HepG2 (cell line): ENCODE data around the gene KIF23. TPM values are rescaled to one million over a fixed set of nuclear protein-coding genes. Genes with fewer than 3 reads are reported as not detected.

Source experiments
- AHDC1 ChIP-seq: sonication (generic); formaldehyde crosslinking; IDR thresholded peaks from 2 replicates; pipeline ENCODE4 v1.5.1; 2020; ENCODE audit warnings: mild to moderate bottlenecking, missing genetic modification reagents, borderline replicate concordance
- DNMT1 ChIP-seq: sonication (generic); formaldehyde crosslinking; IDR thresholded peaks from 2 replicates; pipeline ENCODE4 v1.5.1; 2020; ENCODE audit warnings: mild to moderate bottlenecking, missing genetic modification reagents
- FOXO1 ChIP-seq: sonication (generic); formaldehyde crosslinking; IDR thresholded peaks from 2 replicates; pipeline ENCODE4 v1.4.0; 2020; ENCODE audit warnings: missing genetic modification reagents
- KDM6A ChIP-seq: IDR thresholded peaks from 2 replicates; pipeline ENCODE4 v1.6.1; 2016; ENCODE audit warnings: low read depth
- KLF13 ChIP-seq: sonication (generic); formaldehyde crosslinking; IDR thresholded peaks from 2 replicates; pipeline ENCODE4 v1.4.0; 2020; ENCODE audit warnings: mild to moderate bottlenecking, missing genetic modification reagents
- NKX3-1 ChIP-seq: sonication (generic); formaldehyde crosslinking; IDR thresholded peaks from 2 replicates; pipeline ENCODE4 v1.5.0; 2020; ENCODE audit warnings: missing genetic modification reagents
- PATZ1 ChIP-seq: sonication (generic); formaldehyde crosslinking; IDR thresholded peaks from 2 replicates; pipeline ENCODE4 v1.4.0; 2020; ENCODE audit warnings: missing genetic modification reagents
- PTBP1 ChIP-seq: fragments of 200-400 bp; formaldehyde crosslinking; IDR thresholded peaks from 2 replicates; pipeline ENCODE4 v1.6.1; 2018; ENCODE audit warnings: low read length, low read depth; ENCODE audit not compliant: poor library complexity, severe bottlenecking
- SETDB1 ChIP-seq: sonication (generic); formaldehyde crosslinking; IDR thresholded peaks from 2 replicates; pipeline ENCODE4 v1.5.1; 2020; ENCODE audit warnings: missing genetic modification reagents, mild to moderate bottlenecking, borderline replicate concordance
- TEF ChIP-seq: sonication (generic); formaldehyde crosslinking; IDR thresholded peaks from 2 replicates; pipeline ENCODE4 v1.5.0; 2020; ENCODE audit warnings: missing genetic modification reagents
- ZFP62 ChIP-seq: sonication (generic); formaldehyde crosslinking; IDR thresholded peaks from 2 replicates; pipeline ENCODE4 v1.4.0; 2020; ENCODE audit warnings: missing genetic modification reagents
- ZNF232 ChIP-seq: sonication (generic); formaldehyde crosslinking; IDR thresholded peaks from 2 replicates; pipeline ENCODE4 v1.4.0; 2020; ENCODE audit warnings: missing genetic modification reagents, borderline replicate concordance
- ZNF567 ChIP-seq: sonication (generic); formaldehyde crosslinking; IDR thresholded peaks from 2 replicates; pipeline ENCODE4 v1.8.1; 2023; ENCODE audit warnings: mild to moderate bottlenecking, missing genetic modification reagents, borderline replicate concordance
- ZNF607 ChIP-seq: sonication (generic); formaldehyde crosslinking; IDR thresholded peaks from 2 replicates; pipeline ENCODE4 v1.5.1; 2020; ENCODE audit warnings: missing genetic modification reagents, mild to moderate bottlenecking, borderline replicate concordance
- ZNF652 ChIP-seq: IDR thresholded peaks from 2 replicates; pipeline ENCODE4 v1.6.1; 2016; ENCODE audit warnings: low read depth, borderline replicate concordance
- ZNF687 ChIP-seq: sonication (generic); formaldehyde crosslinking; IDR thresholded peaks from 2 replicates; pipeline ENCODE4 v1.5.1; 2020; ENCODE audit warnings: mild to moderate bottlenecking, missing genetic modification reagents, moderate library complexity
- polyA plus RNA-seq, 8 experiments: library from polyadenylated mRNA; depleted of rRNA in 3 of 8; stranded (reverse) in 7 of 8; unstranded in 1 of 8; fragments of >200 nt; fragmentation: Illumina TruSeq in 4 of 8; extraction: Trizol in 4 of 8; gene quantifications; 2 replicates each; pipeline versions ENCODE4 v1.2.1 to v1.2.3, GENCODE V29; 2011 to 2016; ENCODE audit warnings: low read depth in 4 of 8, missing spikeins in 1 of 8, mixed read lengths in 1 of 8; ENCODE audit not compliant: insufficient read depth in 1 of 8
- total RNA-seq, 5 experiments: library from RNA; depleted of rRNA; stranded (reverse); fragments of >200 nt; fragmentation: Illumina TruSeq; extraction: Trizol; gene quantifications; 2 replicates each; pipeline ENCODE4 v1.2.3, GENCODE V29; 2016; ENCODE audit warnings: low read depth in 1 of 5

The KIF23 gene
- total and polyA plus RNA-seq, 2 of the 13 experiments (the other 11 are each of a cell fraction or from before 2014, with no cell fraction given): 11.3 to 38.1 TPM

GRCh38 chr15:69413822-69414700 lies at the start of gene KIF23 (continued):
- TF ChIP-seq ZNF687 (CRISPR knock-in tag): peak; percentile 94
- 0 out of 2 replicates have a peak, but pooled peaks have one; percentile 23 for TF ChIP-seq FOXO1 (CRISPR knock-in tag)
- TF ChIP-seq PTBP1: no peak
- no peak for TF ChIP-seq SETDB1 (CRISPR knock-in tag)
- peak; percentile 48; the same call in 1 of the 2 replicates for TF ChIP-seq ZNF232
- no peak for TF ChIP-seq ZFP62 (CRISPR knock-in tag)
- 0 out of 2 replicates have a peak, but pooled peaks have one; percentile 52 for TF ChIP-seq DNMT1 (CRISPR knock-in tag)
- TF ChIP-seq KDM6A (CRISPR knock-in tag): no peak
- no peak for TF ChIP-seq PATZ1 (CRISPR knock-in tag)
- TF ChIP-seq NKX3-1: no peak
- TF ChIP-seq TEF (CRISPR knock-in tag): no peak
- no peak; the same call in 1 of the 2 replicates for TF ChIP-seq AHDC1 (CRISPR knock-in tag)
- no peak for TF ChIP-seq ZNF567
- TF ChIP-seq ZNF652 (CRISPR knock-in tag): no peak
- peak; percentile 21; the same call in 1 of the 2 replicates for TF ChIP-seq ZNF607
- 0 out of 2 replicates have a peak, but pooled peaks have one; percentile 73 for TF ChIP-seq KLF13 (CRISPR knock-in tag)
